Measurements from ENCODE around the gene LRRTM2.

DNA sequence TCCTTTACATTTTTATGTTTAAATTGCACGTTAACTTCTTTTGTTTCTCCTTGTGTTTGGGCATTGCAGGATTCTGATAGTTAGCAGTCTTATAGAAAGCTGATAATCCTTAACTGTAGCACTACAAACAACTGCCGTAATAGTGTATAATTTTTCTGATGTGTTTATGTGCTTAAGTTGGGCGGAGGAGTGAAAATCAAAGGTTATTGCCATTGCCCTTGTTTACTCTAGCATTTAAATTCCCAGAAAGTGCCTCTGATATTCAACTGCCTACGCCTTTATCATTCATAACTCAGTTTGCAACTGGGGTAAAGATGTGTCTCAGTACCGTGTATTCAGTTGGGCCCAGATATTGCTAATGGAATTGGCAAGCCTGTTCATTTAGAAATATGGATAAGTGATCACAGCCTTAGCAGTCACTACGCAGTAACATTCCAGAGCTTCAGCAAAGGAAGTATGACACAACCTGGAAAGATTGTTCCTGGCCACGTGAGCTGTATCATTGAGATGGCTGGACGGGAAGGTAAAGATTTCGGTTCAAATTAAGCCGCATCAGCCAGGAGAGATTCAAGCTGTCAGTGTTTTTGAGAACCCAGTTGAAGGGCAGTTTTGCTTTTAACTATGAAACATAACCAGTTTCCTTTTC, 28.1 kb upstream of the LRRTM2 start:
- TF ChIP-seq SUZ12 (IDR thresholded peaks at IDR 0.05) (no peak), FOXM1 (IDR thresholded peaks at IDR 0.05; ENCODE audit: borderline replicate concordance) (no peak), SP1 (IDR thresholded peaks at IDR 0.05) (no peak), ELF4 (IDR thresholded peaks at IDR 0.05) (no peak)
